Esophagus muscularis mucosa (tissue), 4 donors: Measurements from ENCODE around the gene LRMDA.

Experiments used
- EP300 ChIP-seq: sonication (generic); formaldehyde crosslinking; IDR thresholded peaks from one replicate; pipeline ENCODE4 v1.6.1; 2017; ENCODE audit warnings: antibody characterized with exemption
- POLR2A ChIP-seq: fragments of 450-650 bp; IDR thresholded peaks from one replicate; pipeline ENCODE4 v1.6.1; 2017; ENCODE audit warnings: antibody characterized with exemption, moderate library complexity, mild to moderate bottlenecking, low read depth
- POLR2AphosphoS5 ChIP-seq, 2 donors: sonication (generic); formaldehyde crosslinking; IDR thresholded peaks; one replicate each; pipeline ENCODE4 v1.6.1; 2017; ENCODE audit warnings: antibody characterized with exemption in 2 of 2
- TF ChIP-seq, protein P1 (sequence below), 3 experiments: fragments of 200-600 bp in 2 of 3; fragments of 450-650 bp in 1 of 3; sonication (generic) in 2 of 3; IDR thresholded peaks; one replicate each; pipeline ENCODE4 v1.5.1; 2017 to 2019; ENCODE audit warnings: antibody characterized with exemption in 3 of 3, mild to moderate bottlenecking in 2 of 3, moderate library complexity in 1 of 3

DNA sequence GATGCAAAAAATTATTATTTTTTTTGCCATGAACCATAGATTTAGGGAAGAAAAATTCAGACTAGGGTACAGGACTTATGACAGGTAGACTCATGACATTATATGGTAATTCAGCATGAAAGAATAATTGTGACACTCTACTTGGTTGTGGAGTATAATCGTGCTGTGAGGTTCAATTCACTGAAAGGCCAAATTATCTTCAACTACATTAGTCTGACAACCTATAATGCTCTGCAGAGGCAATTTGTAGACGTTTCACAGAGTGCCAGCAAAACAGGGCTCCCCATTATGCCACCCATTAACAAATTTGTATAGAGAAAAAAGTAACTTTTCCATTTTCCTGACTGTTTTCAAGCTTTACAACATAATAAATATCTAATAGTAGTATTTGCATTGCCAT, 292.6 kb downstream of the LRMDA start:
- TF ChIP-seq, protein P1, sequence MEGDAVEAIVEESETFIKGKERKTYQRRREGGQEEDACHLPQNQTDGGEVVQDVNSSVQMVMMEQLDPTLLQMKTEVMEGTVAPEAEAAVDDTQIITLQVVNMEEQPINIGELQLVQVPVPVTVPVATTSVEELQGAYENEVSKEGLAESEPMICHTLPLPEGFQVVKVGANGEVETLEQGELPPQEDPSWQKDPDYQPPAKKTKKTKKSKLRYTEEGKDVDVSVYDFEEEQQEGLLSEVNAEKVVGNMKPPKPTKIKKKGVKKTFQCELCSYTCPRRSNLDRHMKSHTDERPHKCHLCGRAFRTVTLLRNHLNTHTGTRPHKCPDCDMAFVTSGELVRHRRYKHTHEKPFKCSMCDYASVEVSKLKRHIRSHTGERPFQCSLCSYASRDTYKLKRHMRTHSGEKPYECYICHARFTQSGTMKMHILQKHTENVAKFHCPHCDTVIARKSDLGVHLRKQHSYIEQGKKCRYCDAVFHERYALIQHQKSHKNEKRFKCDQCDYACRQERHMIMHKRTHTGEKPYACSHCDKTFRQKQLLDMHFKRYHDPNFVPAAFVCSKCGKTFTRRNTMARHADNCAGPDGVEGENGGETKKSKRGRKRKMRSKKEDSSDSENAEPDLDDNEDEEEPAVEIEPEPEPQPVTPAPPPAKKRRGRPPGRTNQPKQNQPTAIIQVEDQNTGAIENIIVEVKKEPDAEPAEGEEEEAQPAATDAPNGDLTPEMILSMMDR (IDR thresholded peaks at IDR 0.05): no peak
- TF ChIP-seq POLR2AphosphoS5 (IDR thresholded peaks at IDR 0.05): no peak
- no peak for TF ChIP-seq EP300
- TF ChIP-seq POLR2A: no peak
